ENCODE results near the gene AKR7A2.
"Not testable (repeated sequence)": the region's sequence is repeated elsewhere in the genome, so short reads cannot be mapped to it uniquely, and the experiment has no call there.

The AKR7A2 gene

GRCh38 chr1:19294638-19295037 lies 17.3 kb downstream of the AKR7A2 start:
- no peak for DNase-seq

DNA sequence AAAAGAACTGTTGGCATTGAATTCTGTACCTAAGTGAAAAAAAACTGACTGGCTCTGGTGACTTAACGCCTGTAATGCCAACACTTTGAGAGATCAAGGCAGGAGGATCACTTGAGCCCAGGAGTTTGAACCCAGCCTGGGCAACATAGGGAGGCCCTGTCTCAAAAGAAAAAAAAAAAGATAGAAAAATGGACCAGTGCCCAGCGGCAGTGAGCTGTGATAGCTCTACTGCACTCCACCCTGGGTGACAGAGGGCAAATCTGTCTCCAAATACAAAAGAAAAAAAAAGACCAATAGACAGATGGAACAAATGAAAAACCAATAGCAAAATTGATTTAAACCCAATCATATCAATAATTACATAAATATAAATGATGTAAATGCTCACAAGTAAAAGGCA lies 22.7 kb downstream of the AKR7A2 start:
- no peak for DNase-seq

DNA sequence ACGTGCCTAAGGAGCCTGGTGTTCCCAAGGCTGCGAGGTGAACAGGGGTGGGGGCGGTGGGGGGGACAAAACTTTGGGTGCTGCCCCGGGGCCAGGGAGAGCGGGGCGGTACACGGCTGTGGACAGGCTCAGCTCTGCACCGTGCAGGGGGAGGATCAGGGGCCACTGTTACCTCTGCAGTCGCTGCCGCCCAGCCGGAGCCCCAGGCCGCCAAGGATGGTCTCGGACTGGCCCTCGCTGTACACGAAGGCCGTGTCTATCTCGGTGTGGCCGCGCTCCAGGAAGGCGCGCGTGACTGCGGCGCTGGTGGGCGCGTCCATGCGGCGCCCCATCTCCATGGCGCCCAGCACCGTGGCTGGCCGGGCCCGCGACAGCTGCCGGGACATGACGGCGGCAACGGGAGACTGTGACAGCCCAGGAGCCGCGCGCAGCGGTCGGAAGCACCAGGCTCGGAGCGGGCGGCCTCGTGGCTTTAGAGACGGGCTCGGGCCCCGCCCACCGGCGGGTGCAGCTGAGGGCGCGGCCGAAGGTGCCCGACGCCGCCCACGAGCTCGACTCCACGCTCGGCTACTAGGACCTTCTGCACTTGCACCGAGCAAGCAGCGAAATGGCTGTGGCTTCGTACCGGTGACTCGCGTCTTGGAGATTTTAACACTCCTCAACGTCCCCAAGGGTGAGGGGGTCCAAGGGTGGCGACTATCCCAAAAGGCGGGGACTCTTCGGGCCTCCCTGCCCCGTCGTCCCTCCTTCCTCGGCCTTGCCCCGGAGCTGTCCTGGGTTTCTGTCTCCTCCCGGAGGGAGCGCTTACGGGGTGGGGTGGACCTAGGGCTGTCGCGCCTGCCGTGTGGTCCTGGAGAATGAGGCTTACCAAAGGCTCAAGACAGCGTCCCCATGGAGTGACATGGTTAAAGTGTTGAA lies 23.4 kb downstream of the AKR7A2 start, which contains the start of gene AKR7A3:
AKR7A3 (minus strand) TSS at position 447 of the 918 bp plus-strand sequence; CDS start at position 386, 61 bp downstream.
- DNase-seq: not testable (repeated sequence)

DNA sequence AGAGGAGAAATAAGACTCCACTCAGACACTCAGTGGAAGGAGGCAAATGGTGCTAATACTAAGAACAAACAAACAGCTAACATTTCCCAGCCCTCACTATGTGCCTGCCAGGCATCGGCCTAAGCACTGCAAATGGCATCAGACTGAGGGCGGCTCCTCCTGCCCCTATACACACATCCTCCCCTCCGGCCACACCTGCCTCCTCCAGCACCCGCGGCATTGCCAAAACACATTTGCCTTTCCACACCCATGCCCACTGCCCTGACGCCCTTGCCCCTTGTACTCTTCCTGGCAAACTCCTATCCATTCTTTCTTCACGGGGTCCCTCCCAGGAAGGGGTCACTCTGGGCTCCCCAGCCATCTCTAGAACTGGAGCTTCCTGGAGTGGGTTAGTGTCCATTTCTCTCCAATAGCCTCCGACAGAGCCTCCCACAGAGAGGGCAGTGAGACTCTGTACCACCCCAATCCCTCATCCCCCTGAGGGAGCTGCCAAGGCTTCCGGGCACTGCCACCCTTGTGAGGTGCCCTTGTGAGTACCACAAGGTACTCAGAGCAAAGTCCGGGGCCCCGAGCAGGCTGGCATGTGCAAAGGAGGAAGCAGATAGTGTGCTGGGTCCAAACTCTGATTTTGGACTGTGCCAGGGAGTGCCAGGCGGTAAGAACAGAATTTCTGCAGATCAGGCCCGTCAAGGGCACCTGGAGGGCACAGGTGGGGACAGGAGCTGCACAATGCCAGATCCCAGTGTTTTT lies 24.3 kb downstream of the AKR7A2 start:
- no peak for DNase-seq

GRCh38 chr1:19285807-19286206 lies 26.1 kb downstream of the AKR7A2 start:
- DNase-seq: not testable (repeated sequence)

DNA sequence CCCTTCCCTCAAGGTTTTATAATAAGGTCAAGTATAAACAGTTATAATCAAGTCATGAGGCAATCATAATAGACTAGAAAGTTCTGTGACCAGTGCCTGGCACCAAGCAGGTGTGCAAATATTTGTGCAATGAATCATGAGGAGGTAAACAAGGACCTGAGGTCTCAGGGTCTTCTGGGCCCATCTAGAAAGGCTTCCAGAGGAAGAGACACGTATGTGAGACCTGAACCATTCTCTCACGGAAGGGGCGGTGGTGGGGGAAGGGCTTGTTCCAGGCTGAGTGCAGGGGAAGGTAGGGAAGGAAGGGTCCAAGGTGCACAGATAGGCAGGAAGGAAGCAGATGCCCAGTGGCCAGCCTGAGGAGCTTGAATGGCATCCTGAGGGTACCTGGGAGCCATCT lies 26.6 kb downstream of the AKR7A2 start:
- not testable (repeated sequence) for DNase-seq

GRCh38 chr1:19284881-19285280 lies 27.1 kb downstream of the AKR7A2 start:
- no peak for DNase-seq

DNA sequence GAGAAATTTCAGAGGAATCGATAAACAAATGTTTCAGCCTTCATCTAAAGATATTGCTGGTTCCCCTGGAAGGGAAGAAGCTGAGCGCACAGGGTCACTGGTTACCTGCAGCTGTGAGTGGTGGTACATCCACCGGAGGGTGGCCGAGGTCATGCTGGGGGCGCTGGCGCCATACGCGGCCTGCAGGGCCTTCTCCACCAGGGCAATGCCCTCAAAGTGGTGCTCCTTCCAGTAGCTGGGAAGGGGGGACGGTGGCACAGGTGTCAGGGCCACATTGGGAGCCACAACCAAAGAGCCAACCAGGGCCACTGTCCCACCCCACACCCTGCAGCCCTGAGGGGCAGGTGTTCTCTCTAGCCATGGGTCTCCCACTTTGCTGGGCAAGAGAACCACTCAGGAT lies 28.1 kb downstream of the AKR7A2 start:
- no peak for DNase-seq

DNA sequence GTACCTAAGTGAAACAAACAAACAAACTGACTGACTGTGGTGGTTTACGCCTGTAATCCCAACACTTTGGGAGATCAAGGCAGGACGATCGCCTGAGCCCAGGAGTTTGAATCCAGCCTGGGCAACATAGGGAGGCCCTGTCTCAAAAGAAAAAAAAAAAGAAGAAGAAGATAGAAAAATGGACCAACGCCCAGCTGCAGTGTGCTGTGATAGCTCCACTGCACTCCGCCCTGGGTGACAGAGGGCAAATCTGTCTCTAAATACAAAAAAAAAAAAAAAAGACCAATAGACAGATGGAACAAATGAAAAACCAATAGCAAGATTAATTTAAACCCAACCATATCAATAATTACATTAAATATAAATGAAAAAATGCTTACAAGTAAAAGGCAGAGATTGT lies 37.3 kb downstream of the AKR7A2 start:
- DNase-seq: no peak

- not testable (repeated sequence) for DNase-seq
Observed at GRCh38 chr1:19273844-19274531, 38.0 kb downstream of the AKR7A2 start.

DNA sequence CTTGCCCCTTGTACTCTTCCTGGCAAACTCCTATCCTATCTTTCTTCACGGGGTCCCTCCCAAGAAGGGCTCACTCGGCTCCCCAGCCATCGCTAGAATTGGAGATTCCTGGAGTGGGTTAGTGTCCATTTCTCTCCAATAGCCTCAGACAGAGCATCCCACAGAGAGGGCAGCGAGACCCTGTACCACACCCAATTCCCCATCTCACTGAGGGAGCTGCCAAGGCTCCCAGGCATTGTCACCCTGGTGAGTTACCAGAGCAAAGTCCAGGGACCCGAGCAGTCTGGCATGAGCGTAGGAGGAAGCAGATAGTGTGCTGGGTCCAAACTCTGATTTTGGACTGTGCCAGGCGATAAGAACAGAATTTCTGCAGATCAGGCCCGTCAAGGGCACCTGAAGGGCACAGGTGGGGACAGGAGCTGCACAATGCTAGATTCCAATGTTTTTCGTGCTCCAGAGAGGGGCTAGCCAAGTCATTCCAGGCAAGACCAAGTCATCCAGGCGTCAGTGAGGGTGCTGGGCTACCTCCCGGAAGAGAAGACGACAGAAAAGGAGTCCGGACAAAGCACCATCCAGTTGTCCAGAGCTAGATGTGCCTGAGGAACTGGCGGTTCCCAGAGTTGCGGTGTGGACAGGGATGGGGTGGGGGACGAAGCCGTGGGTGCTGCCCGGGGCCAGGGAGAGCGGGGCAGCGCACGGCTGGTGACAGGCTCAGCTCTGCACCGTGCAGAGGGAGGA lies 38.7 kb downstream of the AKR7A2 start:
- no peak for DNase-seq

DNA sequence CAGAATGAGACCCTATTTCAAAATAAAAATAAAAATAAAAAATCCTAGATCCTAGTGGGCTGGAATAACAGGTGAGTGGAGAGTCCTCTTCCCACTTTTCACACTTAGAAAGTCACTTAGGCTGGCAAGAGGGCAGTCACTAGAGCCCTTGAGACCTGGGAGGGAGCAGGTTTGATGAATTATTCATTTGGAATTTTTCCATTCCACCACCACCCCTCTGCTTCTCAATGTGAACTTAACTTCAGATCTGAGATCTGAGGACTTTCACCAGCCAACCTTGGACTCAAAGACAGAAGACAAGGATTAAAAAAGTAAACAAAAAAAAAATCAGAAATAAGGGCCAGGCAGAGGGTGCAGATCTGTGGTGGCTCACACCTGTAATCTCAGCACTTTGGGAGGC lies 39.9 kb downstream of the AKR7A2 start:
- no peak for DNase-seq

DNA sequence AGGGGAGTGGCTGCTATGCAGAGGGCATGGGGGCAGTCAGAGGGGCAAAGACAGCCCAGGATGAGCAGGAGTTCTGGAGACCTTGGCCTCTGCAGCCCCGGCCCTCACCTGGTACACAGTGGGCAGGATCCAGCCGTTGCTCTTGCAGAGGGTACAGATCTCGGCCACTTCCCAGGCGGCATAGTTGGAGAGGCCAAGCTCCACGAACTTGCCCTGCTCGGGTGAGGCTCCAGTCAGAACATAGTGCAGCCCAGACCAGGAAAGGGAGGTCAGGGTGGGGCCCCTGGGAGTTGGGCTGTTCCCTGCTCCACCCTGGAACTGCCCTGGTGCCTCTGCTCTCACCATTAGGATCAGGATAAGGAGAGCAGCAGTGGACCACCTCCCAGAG lies 41.6 kb downstream of the AKR7A2 start:
- DNase-seq: not testable (repeated sequence)

DNA sequence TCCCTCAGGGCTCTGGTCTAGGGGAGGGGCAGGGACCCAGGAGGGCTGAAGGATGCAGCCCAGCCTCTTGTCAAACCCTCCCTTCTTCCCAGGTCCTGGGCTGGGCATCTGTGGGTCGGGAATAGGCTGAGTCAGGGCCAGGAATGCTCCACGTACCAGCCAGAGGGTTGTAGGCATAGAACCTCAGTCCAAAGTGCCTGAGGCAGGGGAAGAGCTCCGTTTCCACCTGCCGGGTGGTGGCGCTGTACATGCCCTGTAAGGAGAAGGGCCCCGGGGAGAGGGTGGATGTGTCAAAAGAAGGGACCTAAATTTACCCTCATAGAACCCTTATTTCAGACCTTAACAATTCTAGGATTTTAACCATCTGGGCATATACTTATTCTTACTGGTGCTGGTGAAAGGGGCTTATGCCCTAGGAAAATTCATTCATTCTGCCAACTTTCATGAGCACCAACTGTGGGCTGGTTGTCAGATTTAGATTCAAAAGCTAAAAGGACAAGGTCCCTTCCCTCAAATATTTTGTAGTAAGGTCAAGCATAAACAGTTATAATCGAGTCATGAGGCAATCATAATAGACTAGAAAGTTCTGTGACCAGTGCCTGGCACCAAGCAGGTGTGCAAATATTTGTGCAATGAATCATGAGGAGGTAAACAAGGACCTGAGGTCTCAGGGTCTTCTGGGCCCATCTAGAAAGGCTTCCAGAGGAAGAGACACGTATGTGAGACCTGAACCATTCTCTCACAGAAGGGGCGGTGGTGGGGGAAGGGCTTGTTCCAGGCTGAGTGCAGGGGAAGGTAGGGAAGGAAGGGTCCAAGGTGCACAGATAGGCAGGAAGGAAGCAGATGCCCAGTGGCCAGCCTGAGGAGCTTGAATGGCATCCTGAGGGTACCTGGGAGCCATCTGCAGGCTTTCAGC lies 42.3 kb downstream of the AKR7A2 start:
- DNase-seq: not testable (repeated sequence)

DNA sequence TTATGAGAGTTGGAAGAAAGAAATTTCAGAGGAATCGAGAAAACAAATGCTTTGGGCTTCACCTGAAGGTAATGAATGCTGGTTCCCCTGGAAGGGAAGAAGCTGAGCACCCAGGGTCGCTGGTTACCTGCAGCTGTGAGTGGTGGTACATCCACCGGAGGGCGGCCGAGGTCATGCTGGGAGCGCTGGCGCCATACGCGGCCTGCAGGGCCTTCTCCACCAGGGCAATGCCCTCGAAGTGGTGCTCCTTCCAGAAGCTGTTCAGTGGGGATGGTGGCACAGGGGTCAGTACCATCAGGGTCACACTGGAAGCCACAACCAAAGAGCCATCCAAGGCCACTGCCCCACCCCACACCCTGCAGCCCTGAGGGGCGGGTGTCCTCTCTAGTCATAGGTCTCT lies 43.5 kb downstream of the AKR7A2 start:
- DNase-seq: no peak

DNA sequence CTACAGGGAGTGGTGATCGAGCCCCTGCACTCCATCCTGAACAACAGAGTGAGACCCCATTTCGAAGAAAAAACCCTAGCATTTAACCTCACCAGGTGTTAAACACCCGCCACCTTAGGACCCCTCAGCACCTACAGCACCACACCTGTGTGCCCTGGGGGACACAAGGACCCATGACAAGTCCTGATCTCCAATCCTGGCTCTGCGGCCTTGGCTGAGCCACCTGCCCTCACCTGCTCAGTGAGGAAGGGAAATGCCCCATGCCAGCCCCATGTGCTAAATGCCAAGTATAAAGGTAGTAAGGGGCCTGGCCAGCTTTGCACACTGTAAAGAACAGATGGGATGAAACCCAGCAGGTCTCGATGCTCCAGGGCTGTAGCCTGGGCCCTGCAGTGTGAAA lies 49.2 kb downstream of the AKR7A2 start:
- DNase-seq: no peak

- no peak for DNase-seq
Observed at GRCh38 chr1:19262047-19262446, 49.9 kb downstream of the AKR7A2 start.

DNA sequence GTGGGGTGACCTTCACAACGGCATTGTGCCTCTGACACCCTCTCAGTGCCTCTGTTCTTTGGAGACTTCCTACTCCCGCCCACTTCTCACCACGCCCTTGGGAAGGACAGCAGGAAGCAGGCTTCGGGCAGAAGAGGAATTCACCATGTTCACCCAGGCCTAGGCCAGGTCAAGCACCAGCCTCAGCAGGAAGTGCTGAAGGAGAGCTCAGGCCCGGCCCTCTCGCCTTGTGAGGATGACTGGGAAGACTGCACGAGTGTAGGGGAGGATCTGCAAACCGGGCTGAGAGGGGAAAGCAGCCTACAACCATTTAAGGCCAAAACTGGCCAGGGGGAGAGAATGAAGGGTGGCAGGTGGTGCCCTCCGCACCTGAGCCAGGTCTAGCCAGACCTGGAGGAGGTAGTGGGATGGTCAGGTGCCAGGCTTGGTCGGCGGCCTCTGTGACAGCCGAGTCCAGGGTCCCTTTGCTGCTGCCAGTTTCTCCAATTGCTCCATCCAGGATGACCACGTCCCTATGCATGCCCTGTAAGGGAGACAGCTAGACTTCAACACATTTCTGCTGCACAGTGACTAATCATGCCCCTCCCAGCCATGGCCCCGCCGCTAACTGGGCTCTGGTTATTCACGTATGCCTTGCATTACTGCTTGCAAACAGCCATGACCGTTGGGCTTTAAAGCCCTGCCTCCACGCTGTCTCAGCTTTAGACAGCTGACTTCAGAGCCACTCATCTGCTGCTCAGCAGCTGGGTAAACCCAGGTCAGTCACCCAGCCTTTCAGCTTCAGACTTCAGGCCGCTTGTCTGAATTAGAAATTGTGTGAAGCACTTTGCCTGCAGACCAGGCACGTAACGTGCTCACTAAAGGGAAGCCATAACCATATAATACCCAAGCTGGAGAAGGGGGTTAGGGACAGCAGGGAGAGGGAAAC lies 51.5 kb downstream of the AKR7A2 start:
- peak; percentile 86 for DNase-seq

DNA sequence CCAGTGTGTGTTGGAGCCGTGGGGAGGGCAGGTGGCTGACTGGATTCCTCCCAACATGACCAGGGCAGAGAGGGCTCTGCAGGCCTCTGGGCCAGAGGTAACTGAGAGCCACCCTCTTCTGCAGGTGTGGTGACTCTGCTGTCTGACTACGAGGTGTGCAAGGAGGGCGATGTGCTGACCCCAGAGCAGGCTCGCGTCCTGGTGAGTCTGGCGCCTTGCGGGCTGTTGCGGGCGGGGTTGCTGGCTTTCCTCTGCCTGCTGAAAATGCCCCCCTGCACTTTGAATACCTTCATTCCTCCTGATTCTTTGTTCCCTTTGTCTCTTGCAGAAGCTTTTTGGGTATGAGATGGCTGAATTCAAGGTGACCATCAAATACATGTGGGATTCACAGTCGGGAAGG lies 53.6 kb downstream of the AKR7A2 start:
- no peak for DNase-seq

GRCh38 chr1:19257178-19257914 lies 54.6 kb downstream of the AKR7A2 start:
- DNase-seq: no peak

Data from HCEC 1CT (cell line).